HG02938 (cell line): ENCODE measurements around the gene SLC25A24.
A peak's percentile ranks its signal among the peaks of the same experiment; 100 is the strongest.
"Not testable (repeated sequence)": the region's sequence is repeated elsewhere in the genome, so short reads cannot be mapped to it uniquely, and the experiment has no call there.

Source experiments
- ATAC-seq: cut with Tn5 transposase; IDR thresholded peaks from one replicate; pipeline ENCODE4 v1.9.1; 2021; ENCODE audit warnings: mild to moderate bottlenecking, moderate library complexity; ENCODE audit not compliant: unreplicated experiment

SLC25A24 gene

GRCh38 chr1:108140936-108141335 lies 59.2 kb downstream of the SLC25A24 start:
- no peak for ATAC-seq

- ATAC-seq = no peak
Measured at GRCh38 chr1:108140177-108140576, 60.0 kb downstream of the SLC25A24 start.

- ATAC-seq = not testable (repeated sequence)
Measured at GRCh38 chr1:108139555-108139954, 60.6 kb downstream of the SLC25A24 start.

- ATAC-seq = not testable (repeated sequence)
Measured at GRCh38 chr1:108133148-108133547, 67.0 kb downstream of the SLC25A24 start.

- ATAC-seq = not testable (repeated sequence)
Measured at GRCh38 chr1:108132367-108132766, 67.8 kb downstream of the SLC25A24 start.

GRCh38 chr1:108131281-108131680 lies 68.9 kb downstream of the SLC25A24 start:
- ATAC-seq = not testable (repeated sequence)

GRCh38 chr1:108130794-108131193 lies 69.3 kb downstream of the SLC25A24 start:
- no peak for ATAC-seq

GRCh38 chr1:108129999-108130398 lies 70.1 kb downstream of the SLC25A24 start:
- no peak for ATAC-seq

- peak; percentile 93 for ATAC-seq
Measured at GRCh38 chr1:108125312-108126138, 74.6 kb downstream of the SLC25A24 start.

GRCh38 chr1:108124622-108125311 lies 75.4 kb downstream of the SLC25A24 start:
- ATAC-seq = no peak

GRCh38 chr1:108124023-108124422 lies 76.1 kb downstream of the SLC25A24 start:
- ATAC-seq = no peak

GRCh38 chr1:108121358-108122143 lies 78.6 kb downstream of the SLC25A24 start:
- ATAC-seq = no peak

GRCh38 chr1:108120163-108120562 lies 80.0 kb downstream of the SLC25A24 start:
- ATAC-seq = no peak

- no peak for ATAC-seq
Measured at GRCh38 chr1:108119500-108119899, 80.6 kb downstream of the SLC25A24 start.

- ATAC-seq = no peak
Measured at GRCh38 chr1:108117945-108118902, 81.9 kb downstream of the SLC25A24 start.

GRCh38 chr1:108117237-108117636 lies 82.9 kb downstream of the SLC25A24 start:
- ATAC-seq = no peak

GRCh38 chr1:108114033-108114599 lies 86.0 kb downstream of the SLC25A24 start:
- ATAC-seq = no peak

- no peak for ATAC-seq
Measured at GRCh38 chr1:108113496-108113895, 86.6 kb downstream of the SLC25A24 start.

- no peak for ATAC-seq
Measured at GRCh38 chr1:108109295-108109973, 90.7 kb downstream of the SLC25A24 start.
